Measurements from ENCODE around the gene ACSL1.

ACSL1 gene

DNA sequence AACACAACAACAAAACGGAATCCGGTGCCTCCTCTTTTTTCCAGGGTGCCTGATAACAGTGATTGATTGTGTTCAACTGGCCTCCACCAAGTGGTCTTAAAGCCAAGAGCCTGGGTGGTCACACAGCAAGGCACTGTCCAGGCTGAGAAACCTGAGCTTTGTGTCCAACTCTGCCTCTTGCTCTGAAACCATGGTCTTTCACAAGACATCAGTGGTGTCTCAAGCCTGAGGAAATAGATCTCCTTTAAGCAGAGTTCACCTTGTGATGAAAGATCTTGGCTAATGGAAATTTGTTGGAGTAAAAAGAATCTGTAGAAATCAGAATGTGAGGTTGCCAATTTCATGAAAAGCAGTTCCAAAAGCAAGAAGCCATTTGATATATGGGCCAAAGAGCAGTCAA lies 47.3 kb upstream of the ACSL1 start:
- H3K4me1 ChIP-seq (ENCODE audit: control insufficient read depth, insufficient read depth, low read length): no peaks in the 10 kb centered on the region
- ChIA-PET POLR2A (no interaction called here), CTCF (no interaction called here)
- no peak for TF ChIP-seq ZSCAN30 (tag by site-specific recombination; IDR thresholded peaks at IDR 0.05)
- no peak for TF ChIP-seq ZNF777 (tag by site-specific recombination; IDR thresholded peaks at IDR 0.05; ENCODE audit: borderline replicate concordance)
- no peak for TF ChIP-seq ZNF544 (tag by site-specific recombination; IDR thresholded peaks at IDR 0.05)
- TF ChIP-seq ZNF623 (tag by site-specific recombination; IDR thresholded peaks at IDR 0.05): no peak
- TF ChIP-seq ZNF146 (tag by site-specific recombination; IDR thresholded peaks at IDR 0.05): no peak
- TF ChIP-seq, protein P1, sequence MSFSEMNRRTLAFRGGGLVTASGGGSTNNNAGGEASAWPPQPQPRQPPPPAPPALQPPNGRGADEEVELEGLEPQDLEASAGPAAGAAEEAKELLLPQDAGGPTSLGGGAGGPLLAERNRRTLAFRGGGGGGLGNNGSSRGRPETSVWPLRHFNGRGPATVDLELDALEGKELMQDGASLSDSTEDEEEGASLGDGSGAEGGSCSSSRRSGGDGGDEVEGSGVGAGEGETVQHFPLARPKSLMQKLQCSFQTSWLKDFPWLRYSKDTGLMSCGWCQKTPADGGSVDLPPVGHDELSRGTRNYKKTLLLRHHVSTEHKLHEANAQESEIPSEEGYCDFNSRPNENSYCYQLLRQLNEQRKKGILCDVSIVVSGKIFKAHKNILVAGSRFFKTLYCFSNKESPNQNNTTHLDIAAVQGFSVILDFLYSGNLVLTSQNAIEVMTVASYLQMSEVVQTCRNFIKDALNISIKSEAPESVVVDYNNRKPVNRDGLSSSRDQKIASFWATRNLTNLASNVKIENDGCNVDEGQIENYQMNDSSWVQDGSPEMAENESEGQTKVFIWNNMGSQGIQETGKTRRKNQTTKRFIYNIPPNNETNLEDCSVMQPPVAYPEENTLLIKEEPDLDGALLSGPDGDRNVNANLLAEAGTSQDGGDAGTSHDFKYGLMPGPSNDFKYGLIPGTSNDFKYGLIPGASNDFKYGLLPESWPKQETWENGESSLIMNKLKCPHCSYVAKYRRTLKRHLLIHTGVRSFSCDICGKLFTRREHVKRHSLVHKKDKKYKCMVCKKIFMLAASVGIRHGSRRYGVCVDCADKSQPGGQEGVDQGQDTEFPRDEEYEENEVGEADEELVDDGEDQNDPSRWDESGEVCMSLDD (tag by site-specific recombination; IDR thresholded peaks at IDR 0.05): no peak
- TF ChIP-seq ZNF138 (tag by site-specific recombination; IDR thresholded peaks at IDR 0.05; ENCODE audit: borderline replicate concordance): no peak
- TF ChIP-seq ZNF600 (tag by site-specific recombination; IDR thresholded peaks at IDR 0.05): no peak
- no peak for TF ChIP-seq ZNF121 (tag by site-specific recombination; IDR thresholded peaks at IDR 0.05)
- no peak for TF ChIP-seq ZNF354C (tag by site-specific recombination; IDR thresholded peaks at IDR 0.05; ENCODE audit: borderline replicate concordance, low read depth)
- no peak for TF ChIP-seq REPIN1 (tag by site-specific recombination; IDR thresholded peaks at IDR 0.05; ENCODE audit: low read depth)
- no peaks in the 10 kb centered on the region for H3K9me3 ChIP-seq (ENCODE audit: control insufficient read depth, insufficient read depth, low read depth, low read length)
- H3K27ac ChIP-seq (ENCODE audit: extremely low read depth, low read depth, low read length): no peak overlapping the region
- H3K4me3 ChIP-seq (ENCODE audit: low read depth, low read length): no peak overlapping the region
- H3K36me3 ChIP-seq (ENCODE audit: control insufficient read depth in 2 of 2, insufficient read depth in 1 of 2, low read length in 2 of 2): no peaks in the 10 kb centered on the region

DNA sequence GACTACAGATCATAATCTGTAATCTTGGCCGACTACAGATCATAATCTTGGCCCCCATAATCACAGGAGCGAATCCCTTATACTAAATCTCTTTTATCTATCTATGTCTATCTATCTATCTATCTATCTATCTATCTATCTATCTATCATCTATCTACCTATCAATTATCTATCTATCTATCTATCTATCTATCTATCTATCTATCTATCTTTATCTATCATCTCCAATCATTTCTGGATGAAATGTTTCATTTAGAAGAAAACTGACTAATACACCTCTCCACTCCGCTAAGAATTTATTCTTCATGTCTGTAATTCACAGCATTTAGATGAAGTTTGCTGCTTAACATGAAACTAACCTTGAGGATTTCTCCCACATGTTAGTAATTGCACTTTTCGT lies 45.0 kb upstream of the ACSL1 start:
- POLR2A ChIA-PET: no interaction called here

DNA sequence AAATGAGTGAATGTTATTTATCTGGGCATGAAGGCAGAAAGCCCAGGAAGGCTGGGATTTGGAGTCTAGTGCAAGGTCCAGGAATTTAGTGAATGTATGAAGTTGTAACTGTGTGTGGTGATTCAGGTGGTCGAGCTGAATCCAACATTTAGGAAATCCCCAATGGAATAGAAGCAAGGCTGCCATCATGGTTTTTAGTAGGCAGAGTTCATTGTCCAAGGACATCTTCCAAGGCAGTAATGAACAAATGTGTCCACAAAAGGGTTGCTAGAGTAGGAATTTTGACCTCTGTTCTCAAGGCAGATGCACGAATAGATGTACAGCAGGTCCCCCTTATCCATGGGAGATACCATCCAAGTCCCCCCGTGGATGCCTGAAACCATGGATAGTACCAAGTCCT lies 42.9 kb upstream of the ACSL1 start:
- Histone ChIP-seq H3K9me3 (ENCODE audit: control insufficient read depth, insufficient read depth, low read depth, low read length) (no peaks in the 10 kb centered on the region), H3K4me1 (ENCODE audit: control insufficient read depth, insufficient read depth, low read length) (no peaks in the 10 kb centered on the region), H3K36me3 (ENCODE audit: control insufficient read depth in 2 of 2, insufficient read depth in 1 of 2, low read length in 2 of 2) (no peaks in the 10 kb centered on the region), H3K4me3 (ENCODE audit: low read depth, low read length) (no peak overlapping the region), H3K27ac (ENCODE audit: extremely low read depth, low read depth, low read length) (no peak overlapping the region)
- ChIA-PET POLR2A (no interaction called here), CTCF (no interaction called here)
- TF ChIP-seq ZNF544 (tag by site-specific recombination; IDR thresholded peaks at IDR 0.05): no peak
- no peak for TF ChIP-seq ZNF473 (tag by site-specific recombination; IDR thresholded peaks at IDR 0.05)
- TF ChIP-seq ZNF510 (tag by site-specific recombination; IDR thresholded peaks at IDR 0.05; ENCODE audit: insufficient replicate concordance): no peak
- TF ChIP-seq, protein P2, sequence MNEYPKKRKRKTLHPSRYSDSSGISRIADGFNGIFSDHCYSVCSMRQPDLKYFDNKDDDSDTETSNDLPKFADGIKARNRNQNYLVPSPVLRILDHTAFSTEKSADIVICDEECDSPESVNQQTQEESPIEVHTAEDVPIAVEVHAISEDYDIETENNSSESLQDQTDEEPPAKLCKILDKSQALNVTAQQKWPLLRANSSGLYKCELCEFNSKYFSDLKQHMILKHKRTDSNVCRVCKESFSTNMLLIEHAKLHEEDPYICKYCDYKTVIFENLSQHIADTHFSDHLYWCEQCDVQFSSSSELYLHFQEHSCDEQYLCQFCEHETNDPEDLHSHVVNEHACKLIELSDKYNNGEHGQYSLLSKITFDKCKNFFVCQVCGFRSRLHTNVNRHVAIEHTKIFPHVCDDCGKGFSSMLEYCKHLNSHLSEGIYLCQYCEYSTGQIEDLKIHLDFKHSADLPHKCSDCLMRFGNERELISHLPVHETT (tag by site-specific recombination; IDR thresholded peaks at IDR 0.05): no peak
- no peak for TF ChIP-seq SETDB1 (IDR thresholded peaks at IDR 0.05; ENCODE audit: insufficient read length, low read length)
- no peak for TF ChIP-seq ZNF112 (tag by site-specific recombination; IDR thresholded peaks at IDR 0.05)
- TF ChIP-seq EGR2 (tag by site-specific recombination; IDR thresholded peaks at IDR 0.05; ENCODE audit: low read depth): no peak

More for the DNA sequence above, 45.0 kb upstream of the ACSL1 start:
- H3K4me1 ChIP-seq (ENCODE audit: control insufficient read depth, insufficient read depth, low read length): no peaks in the 10 kb centered on the region
- H3K27ac ChIP-seq (ENCODE audit: extremely low read depth, low read depth, low read length): no peak overlapping the region
- no peak overlapping the region for H3K4me3 ChIP-seq (ENCODE audit: low read depth, low read length)
- H3K36me3 ChIP-seq (ENCODE audit: control insufficient read depth in 2 of 2, insufficient read depth in 1 of 2, low read length in 2 of 2): no peaks in the 10 kb centered on the region
- H3K9me3 ChIP-seq (ENCODE audit: control insufficient read depth, insufficient read depth, low read depth, low read length): no peaks in the 10 kb centered on the region
- TF ChIP-seq ZNF837 (tag by site-specific recombination; IDR thresholded peaks at IDR 0.05): no peak
- TF ChIP-seq ZNF366 (tag by site-specific recombination; conservative IDR thresholded peaks at IDR 0.05): no peak
- TF ChIP-seq ZSCAN23 (tag by site-specific recombination; IDR thresholded peaks at IDR 0.05): no peak
- TF ChIP-seq ZNF548 (tag by site-specific recombination; IDR thresholded peaks at IDR 0.05): no peak
- TF ChIP-seq GLI2 (tag by site-specific recombination; IDR thresholded peaks at IDR 0.05; ENCODE audit: borderline replicate concordance, low read depth): no peak
- no peak for TF ChIP-seq ZNF211 (tag by site-specific recombination; IDR thresholded peaks at IDR 0.05; ENCODE audit: low read depth)
- no peak for TF ChIP-seq ZNF610 (tag by site-specific recombination; IDR thresholded peaks at IDR 0.05; ENCODE audit: borderline replicate concordance)
- no peak for TF ChIP-seq ZNF677 (tag by site-specific recombination; IDR thresholded peaks at IDR 0.05)
- TF ChIP-seq ZNF140 (tag by site-specific recombination; IDR thresholded peaks at IDR 0.05): no peak
- CTCF ChIA-PET: no interaction called here

Data from HEK293 (cell line).